ENCODE results near the gene B3GNT4. TPM values are rescaled to one million over a fixed set of nuclear protein-coding genes. Genes with fewer than 3 reads are reported as not detected.

B3GNT4 gene
- total and polyA plus RNA-seq, 2 of the 4 experiments (the other 2 are of a cell fraction) = 0.18 to 0.53 TPM

GRCh38 chr12:122201381-122201780 lies 2.1 kb upstream of the B3GNT4 start:
- Histone ChIP-seq H3K9me1 (ENCODE audit: insufficient read depth, low read length) (peaks cover 4% of the 10 kb centered on the region; the same call in 1 of the 2 replicates), H3K4me2 (ENCODE audit: low read depth, low read length) (no peak overlapping the region), H2BK120ac (ENCODE audit: low read depth, low read length) (no peak overlapping the region), H3K79me1 (ENCODE audit: low read depth in 1 of 2, low read length in 2 of 2) (no peaks in the 10 kb centered on the region), H4K5ac (ENCODE audit: low read depth, low read length) (no peak overlapping the region), H4K8ac (ENCODE audit: low read depth in 2 of 2, low read length in 2 of 2) (no peak overlapping the region), H3K23ac (ENCODE audit: low read depth, low read length) (no peak overlapping the region), H2AFZ (replicated peaks; ENCODE audit: low read length, poor library complexity) (no peak overlapping the region), H4K20me1 (ENCODE audit: insufficient read depth, low read length) (peaks cover 8% of the 10 kb centered on the region), H4K91ac (ENCODE audit: insufficient read depth, low read depth, low read length) (no peak overlapping the region), H3K9ac (ENCODE audit: low read depth, low read length) (no peak overlapping the region), H2BK5ac (ENCODE audit: low read depth, low read length, poor library complexity, severe bottlenecking) (no peak overlapping the region), H3K56ac (ENCODE audit: extremely low read depth, insufficient read depth, low read length) (no peak overlapping the region), H3K36me3 (ENCODE audit: control insufficient read depth, insufficient read depth, low read length) (no peaks in the 10 kb centered on the region), H3K18ac (ENCODE audit: low read depth, low read length) (no peak overlapping the region), H2AK5ac (ENCODE audit: low read depth, low read length) (no peak overlapping the region), H2BK15ac (ENCODE audit: low read depth, low read length) (no peak overlapping the region), H3K27me3 (ENCODE audit: control insufficient read depth, insufficient read depth, low read length) (peaks cover 22% of the 10 kb centered on the region), H3K4me1 (ENCODE audit: control insufficient read depth, insufficient read depth, low read length) (peaks cover 4% of the 10 kb centered on the region), H2BK20ac (ENCODE audit: low read depth, low read length) (no peak overlapping the region), H3K9me3 (ENCODE audit: control insufficient read depth, insufficient read depth, low read length) (no peaks in the 10 kb centered on the region), H3K14ac (replicated peaks; ENCODE audit: low read depth, low read length) (no peak overlapping the region), H2AK9ac (replicated peaks; ENCODE audit: low read depth, low read length, poor library complexity) (no peak overlapping the region), H3K27ac (ENCODE audit: insufficient read depth, low read length) (no peak overlapping the region), H3K4me3 (ENCODE audit: insufficient read depth, low read depth, low read length) (no peak overlapping the region), H3K4ac (ENCODE audit: low read depth, low read length) (no peak overlapping the region)
- CTCF ChIA-PET = no interaction called here
- no peak for TF ChIP-seq NFE2L2 (IDR thresholded peaks at IDR 0.05; ENCODE audit: low read depth, low read length)
- no peak for TF ChIP-seq MXI1 (IDR thresholded peaks at IDR 0.05; ENCODE audit: borderline replicate concordance, low read depth, low read length)
- TF ChIP-seq BHLHE40 (IDR thresholded peaks at IDR 0.05; ENCODE audit: low read depth, low read length) = no peak
- TF ChIP-seq ELK1 (IDR thresholded peaks at IDR 0.05; ENCODE audit: borderline replicate concordance, low read depth, low read length) = no peak
- TF ChIP-seq POLR2A (IDR thresholded peaks at IDR 0.05; ENCODE audit: low read depth, low read length) = no peak
- no peak for TF ChIP-seq MAFK (IDR thresholded peaks at IDR 0.05; ENCODE audit: low read depth, low read length)
- no peak for TF ChIP-seq FOS (IDR thresholded peaks at IDR 0.05; ENCODE audit: low read depth, low read length)
- TF ChIP-seq RCOR1 (IDR thresholded peaks at IDR 0.05; ENCODE audit: insufficient replicate concordance, low read length) = no peak
- TF ChIP-seq CTCF (conservative IDR thresholded peaks at IDR 0.05; ENCODE audit: low read depth, low read length) = no peak
- TF ChIP-seq CHD1 (IDR thresholded peaks at IDR 0.05; ENCODE audit: low read depth, low read length) = no peak
- TF ChIP-seq USF2 (IDR thresholded peaks at IDR 0.05; ENCODE audit: low read depth, low read length) = no peak
- TF ChIP-seq SMC3 (IDR thresholded peaks at IDR 0.05; ENCODE audit: low read depth, low read length) = no peak
- no peak for TF ChIP-seq MAZ (IDR thresholded peaks at IDR 0.05; ENCODE audit: borderline replicate concordance, low read depth, low read length)
- intact Hi-C loops (cut with micrococcal nuclease) (no loop called here), in situ Hi-C loops (cut with MboI; ENCODE audit: low sequenced_read_pairs) (no loop called here), dilution Hi-C loops (cut with HindIII; ENCODE audit: low sequenced_read_pairs, unreplicated experiment) (no loop called here)
- POLR2A ChIA-PET (ENCODE audit: unreplicated experiment) = no interaction called here
- no TSS peak for BruUV-seq (replicated peaks)
- ATAC-seq (ENCODE audit: low read depth) (no peak), DNase-seq (no peak)
- WGBS, 2 experiments (ENCODE audit: extremely low coverage in 2 of 2, insufficient read length in 1 of 2) = 94% methylated on average over 2 of the region's 5 CpGs; no CpG with 5 or more reads in 1 of the 2 experiments

Data from IMR-90 (cell line).